NCI-H226 (cell line): ENCODE measurements around the gene SIGLEC7.

Source experiments
- DNase-seq: peaks from one replicate; pipeline ENCODE4 v3.0.0-alpha.2; 2015

SIGLEC7 gene

GRCh38 chr19:51119101-51119500, 23.0 kb upstream of the SIGLEC7 start:
- no peak for DNase-seq

GRCh38 chr19:51119611-51120010, 22.5 kb upstream of the SIGLEC7 start:
- DNase-seq: no peak

- no peak for DNase-seq
Measured at GRCh38 chr19:51120160-51120559, 21.9 kb upstream of the SIGLEC7 start.

GRCh38 chr19:51121257-51121656, 20.8 kb upstream of the SIGLEC7 start:
- no peak for DNase-seq

- DNase-seq: no peak
Measured at GRCh38 chr19:51122112-51122981, 19.8 kb upstream of the SIGLEC7 start.

GRCh38 chr19:51123381-51123800, 18.7 kb upstream of the SIGLEC7 start:
- DNase-seq: no peak

- no peak for DNase-seq
Measured at GRCh38 chr19:51123802-51124201, 18.3 kb upstream of the SIGLEC7 start.

GRCh38 chr19:51124216-51124615, 17.9 kb upstream of the SIGLEC7 start:
- DNase-seq: no peak

GRCh38 chr19:51124729-51125128, 17.4 kb upstream of the SIGLEC7 start, which contains the start of gene SIGLEC9:
TSS of gene SIGLEC9 (plus strand) at chr19:51124906. CDS start at chr19:51124975, 69 bp downstream.
- no peak for DNase-seq

- DNase-seq: no peak
Measured at GRCh38 chr19:51125421-51126075, 16.6 kb upstream of the SIGLEC7 start.

GRCh38 chr19:51127032-51127431, 15.1 kb upstream of the SIGLEC7 start:
- no peak for DNase-seq

GRCh38 chr19:51127755-51128154, 14.3 kb upstream of the SIGLEC7 start:
- DNase-seq: no peak

- DNase-seq: no peak
Measured at GRCh38 chr19:51128227-51128626, 13.9 kb upstream of the SIGLEC7 start.

GRCh38 chr19:51129716-51130115, 12.4 kb upstream of the SIGLEC7 start:
- no peak for DNase-seq

- DNase-seq: peak; percentile 62
Measured at GRCh38 chr19:51131780-51132680, 10.1 kb upstream of the SIGLEC7 start.

GRCh38 chr19:51135004-51135403, 7.1 kb upstream of the SIGLEC7 start:
- no peak for DNase-seq

- DNase-seq: no peak
Measured at GRCh38 chr19:51135986-51136762, 5.9 kb upstream of the SIGLEC7 start.

GRCh38 chr19:51136851-51137551, 5.1 kb upstream of the SIGLEC7 start:
- DNase-seq: no peak

- DNase-seq: no peak
Measured at GRCh38 chr19:51137792-51138425, 4.2 kb upstream of the SIGLEC7 start.

- no peak for DNase-seq
Measured at GRCh38 chr19:51138549-51138979, 3.5 kb upstream of the SIGLEC7 start.
